ENCODE results near the gene CCR5. TPM values are rescaled to one million over a fixed set of nuclear protein-coding genes. Genes with fewer than 3 reads are reported as not detected.
"Not testable (repeated sequence)": the region's sequence is repeated elsewhere in the genome, so short reads cannot be mapped to it uniquely, and the experiment has no call there.

CCR5 gene
- total RNA-seq, 4 donors from 2014 or later, result 1.1 to 3.7 (median 1.4) TPM; not detected in 1

GRCh38 chr3:46389306-46389705 lies 18.6 kb downstream of the CCR5 start:
- DNase-seq, result no peak
- TF ChIP-seq CTCF (IDR thresholded peaks at IDR 0.05) (no peak), EP300 (IDR thresholded peaks at IDR 0.05; ENCODE audit: low read depth) (no peak), POLR2AphosphoS5 (IDR thresholded peaks at IDR 0.05) (no peak), POLR2A (IDR thresholded peaks at IDR 0.05) (no peak)
- no peaks in the 10 kb centered on the region for H3K27me3 ChIP-seq
- H3K9me3 ChIP-seq, result no peaks in the 10 kb centered on the region
- intact Hi-C loops (cut with DNase I; ENCODE audit: low total_unique reads), result no loop called here
- in situ Hi-C loops (cut with MboI; ENCODE audit: low pct_ligation_motif_present in 1 of 4, low pct_unique_long_range_greater_than_20kb in 1 of 4, low sequenced_read_pairs in 3 of 4), result loop anchor here in 1 of 4 donors (25.0 kb wide), 1 partner anchor 452 kb away; the partner anchor contains the start of gene CXCR6
- 87% methylated on average over 5 to 6 of the region's 6 CpGs for WGBS, 2 donors (ENCODE audit: low coverage in 1 of 2)
- H3K4me3 ChIP-seq, result no peak overlapping the region
- H3K27ac ChIP-seq, result no peak overlapping the region
- peaks cover 0 to 10% (median 4%) of the 10 kb centered on the region in 4 donors for H3K4me1 ChIP-seq
- H3K36me3 ChIP-seq, result no peaks in the 10 kb centered on the region

GRCh38 chr3:46391526-46391925 lies 20.8 kb downstream of the CCR5 start:
- intact Hi-C loops (cut with DNase I; ENCODE audit: low total_unique reads); DNase-seq: not testable (repeated sequence)

GRCh38 chr3:46393011-46393410 lies 22.3 kb downstream of the CCR5 start:
- no peaks in the 10 kb centered on the region for H3K27me3 ChIP-seq
- no peaks in the 10 kb centered on the region for H3K4me1 ChIP-seq
- H3K36me3 ChIP-seq, result no peaks in the 10 kb centered on the region
- WGBS, 2 donors (ENCODE audit: low coverage in 1 of 2), result 70% methylated on average over 2 of the region's 2 CpGs; no CpG with 5 or more reads in 1 of the 2 donors
- no peak overlapping the region for H3K4me3 ChIP-seq
- DNase-seq, result no peak
- intact Hi-C loops (cut with DNase I; ENCODE audit: low total_unique reads) (no loop called here), in situ Hi-C loops (cut with MboI; ENCODE audit: low pct_ligation_motif_present in 1 of 4, low pct_unique_long_range_greater_than_20kb in 1 of 4, low sequenced_read_pairs in 3 of 4) (loop anchor here in 1 of 4 donors (25.0 kb wide), 1 partner anchor 456 kb away; the partner anchor contains the start of gene CXCR6)
- H3K9me3 ChIP-seq, result no peaks in the 10 kb centered on the region
- TF ChIP-seq POLR2A (IDR thresholded peaks at IDR 0.05) (no peak), POLR2AphosphoS5 (IDR thresholded peaks at IDR 0.05) (no peak), CTCF (IDR thresholded peaks at IDR 0.05) (no peak), EP300 (IDR thresholded peaks at IDR 0.05; ENCODE audit: low read depth) (no peak)
- H3K27ac ChIP-seq, result no peak overlapping the region

More at GRCh38 chr3:46391526-46391925, 20.8 kb downstream of the CCR5 start:
- not testable (repeated sequence) for H3K4me1 ChIP-seq, H3K27ac ChIP-seq, H3K36me3 ChIP-seq, H3K27me3 ChIP-seq, H3K9me3 ChIP-seq, H3K4me3 ChIP-seq
- in situ Hi-C loops (cut with MboI; ENCODE audit: low pct_ligation_motif_present in 1 of 4, low pct_unique_long_range_greater_than_20kb in 1 of 4, low sequenced_read_pairs in 3 of 4), result loop anchor here in 1 of 4 donors (25.0 kb wide), 1 partner anchor 454 kb away; the partner anchor contains the start of gene CXCR6
- WGBS, 2 donors (ENCODE audit: low coverage in 1 of 2), result 86 to 100% methylated on average over 3 to 5 of the region's 5 CpGs

- no peaks in the 10 kb centered on the region for H3K36me3 ChIP-seq
- 78 to 82% methylated on average over 5 to 8 of the region's 8 CpGs for WGBS, 2 donors (ENCODE audit: low coverage in 1 of 2)
- in situ Hi-C loops (cut with MboI; ENCODE audit: low pct_ligation_motif_present in 1 of 4, low pct_unique_long_range_greater_than_20kb in 1 of 4, low sequenced_read_pairs in 3 of 4) (loop anchor here in 1 of 4 donors (25.0 kb wide), 1 partner anchor 456 kb away; the partner anchor contains the start of gene CXCR6), intact Hi-C loops (cut with DNase I; ENCODE audit: low total_unique reads) (no loop called here)
- no peaks in the 10 kb centered on the region for H3K27me3 ChIP-seq
- no peak overlapping the region for H3K27ac ChIP-seq
- H3K9me3 ChIP-seq, result no peaks in the 10 kb centered on the region
- TF ChIP-seq EP300 (IDR thresholded peaks at IDR 0.05; ENCODE audit: low read depth) (no peak), POLR2A (IDR thresholded peaks at IDR 0.05) (no peak), CTCF (IDR thresholded peaks at IDR 0.05) (no peak), POLR2AphosphoS5 (IDR thresholded peaks at IDR 0.05) (no peak)
- DNase-seq, result no peak
- no peak overlapping the region for H3K4me3 ChIP-seq
- H3K4me1 ChIP-seq, result no peaks in the 10 kb centered on the region
Measured at GRCh38 chr3:46393554-46394434, 23.0 kb downstream of the CCR5 start.

Measured in transverse colon (tissue), 4 donors.